Measurements from ENCODE around the gene CMTM4.
"Not testable (repeated sequence)": the region's sequence is repeated elsewhere in the genome, so short reads cannot be mapped to it uniquely, and the experiment has no call there.

CMTM4 gene

GRCh38 chr16:66588981-66589713 is 107.4 kb downstream of the CMTM4 start:
- DNase-seq: peak; percentile 62 to 70

DNA sequence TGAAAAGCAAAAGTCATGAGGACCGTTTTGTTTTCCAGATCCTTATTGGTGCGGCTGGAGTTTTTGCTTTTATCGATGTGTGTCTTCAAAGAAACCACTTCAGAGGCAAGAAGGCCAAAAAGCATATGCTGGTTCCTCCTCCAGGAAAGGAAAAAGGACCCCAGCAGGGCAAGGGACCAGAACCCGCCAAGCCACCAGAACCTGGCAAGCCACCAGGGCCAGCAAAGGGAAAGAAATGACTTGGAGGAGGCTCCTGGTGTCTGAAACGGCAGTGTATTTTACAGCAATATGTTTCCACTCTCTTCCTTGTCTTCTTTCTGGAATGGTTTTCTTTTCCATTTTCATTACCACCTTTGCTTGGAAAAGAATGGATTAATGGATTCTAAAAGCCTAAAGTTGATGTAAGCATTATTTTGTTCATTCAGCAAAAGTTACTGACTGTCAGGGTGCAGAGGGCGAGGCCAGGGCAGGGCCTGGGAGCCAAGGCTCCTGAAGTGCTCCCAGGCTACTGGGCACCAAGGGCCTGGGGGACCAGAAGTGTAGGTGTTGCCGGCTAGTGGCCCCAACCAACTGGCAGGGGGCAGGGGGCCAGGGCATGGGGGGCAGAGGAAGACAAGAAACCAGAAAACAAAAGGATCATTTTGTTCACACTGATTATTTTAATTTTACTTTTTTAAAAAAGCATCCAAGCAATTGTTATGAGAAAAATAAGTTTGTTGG is 108.5 kb downstream of the CMTM4 start:
- no peak for DNase-seq

DNA sequence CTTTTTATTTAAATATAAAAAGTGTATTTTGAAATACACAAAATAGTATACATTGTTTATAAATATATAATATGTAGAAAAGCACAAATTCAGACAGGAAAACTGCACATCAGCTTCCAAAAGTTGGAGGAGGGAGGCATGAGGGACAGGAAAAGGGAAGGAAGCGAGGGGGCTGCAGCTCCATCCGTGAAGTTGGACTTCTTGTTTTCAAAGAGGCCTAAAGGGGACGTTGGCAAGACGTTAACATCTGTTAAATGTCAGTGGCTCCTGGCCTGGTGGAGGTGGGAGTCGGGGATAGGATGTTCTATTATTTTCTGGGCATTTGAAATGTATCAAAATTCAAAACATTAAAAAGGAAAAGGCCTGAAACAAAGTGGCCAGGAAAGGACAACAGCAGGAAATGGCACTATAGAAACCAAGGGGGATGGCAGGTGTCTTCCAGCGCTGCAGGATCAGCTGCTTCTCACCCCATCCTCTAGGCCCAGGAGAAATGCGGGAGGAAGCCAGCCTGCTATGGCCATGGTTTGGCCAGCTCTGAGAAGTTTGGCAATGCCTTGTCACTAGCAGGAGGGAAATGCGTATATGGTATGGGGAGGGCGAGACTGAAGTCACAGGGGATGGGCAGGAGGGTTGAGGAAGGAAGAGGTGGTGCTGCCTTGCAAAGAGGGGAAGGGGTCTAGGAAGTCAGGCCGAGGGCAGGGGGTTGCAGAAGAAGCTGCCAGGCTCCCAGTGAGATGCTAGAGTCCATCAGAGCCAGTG is 110.9 kb downstream of the CMTM4 start:
- DNase-seq: no peak

DNA sequence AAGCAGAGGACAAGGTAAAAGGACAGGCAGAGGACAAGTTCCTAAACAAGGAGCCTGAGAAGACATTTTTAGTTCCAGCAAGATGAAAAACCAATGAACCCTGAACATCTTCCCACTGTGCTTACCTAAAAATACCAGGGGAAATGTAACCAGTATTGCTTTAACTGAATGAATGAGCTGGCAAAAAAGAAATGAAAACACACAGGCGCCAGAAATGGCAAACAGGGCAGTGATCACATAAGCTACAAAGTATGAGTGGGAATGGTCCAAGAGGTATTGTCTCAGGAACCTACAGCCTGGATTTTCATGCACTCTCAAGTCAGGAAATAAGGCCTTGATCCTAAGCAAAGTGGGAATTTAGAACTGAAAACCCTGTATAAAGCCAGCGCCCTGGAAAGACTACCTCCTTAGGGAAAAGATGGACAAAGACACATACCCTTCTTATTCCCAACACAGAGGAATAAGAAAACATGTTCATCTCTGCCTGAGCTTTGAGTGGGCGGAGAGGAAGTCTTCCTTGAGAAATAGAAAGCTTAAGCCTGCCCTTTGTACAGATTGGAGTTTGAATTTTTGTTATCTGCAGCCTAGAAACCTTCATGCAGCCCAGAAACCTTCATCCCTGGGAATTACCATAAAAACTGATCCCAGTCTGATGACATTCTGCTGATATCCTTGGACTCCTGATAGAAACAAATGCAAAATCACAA is 115.1 kb downstream of the CMTM4 start:
- no peak for DNase-seq

DNA sequence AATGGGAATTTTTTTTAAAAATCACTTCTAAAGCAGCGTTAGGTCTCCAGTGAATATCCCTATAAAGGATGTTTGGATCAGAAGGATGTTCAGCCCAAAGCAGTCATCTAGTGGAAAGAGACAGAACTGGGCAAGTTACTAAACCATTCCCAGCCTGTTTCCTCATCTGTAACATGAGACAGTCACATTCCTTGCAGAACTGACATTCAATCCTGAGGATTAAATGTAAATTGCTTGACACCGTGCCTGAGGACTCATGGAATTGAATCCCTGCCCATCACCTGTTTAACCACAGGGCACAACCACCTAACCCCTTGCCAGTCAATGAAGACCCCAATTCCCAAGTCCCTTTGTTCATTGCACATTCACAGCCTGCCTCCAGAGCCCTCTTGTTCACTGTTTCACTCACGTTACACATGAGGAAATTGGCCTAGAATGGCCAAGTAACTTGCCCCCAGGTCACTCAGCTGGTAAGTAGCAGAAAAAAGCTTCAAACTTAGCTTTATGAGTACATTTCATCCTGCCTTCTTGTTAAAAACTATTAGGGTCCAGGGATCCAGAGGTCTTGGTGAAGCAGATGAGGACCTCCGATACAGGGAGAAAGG is 115.8 kb downstream of the CMTM4 start:
- no peak for DNase-seq

DNA sequence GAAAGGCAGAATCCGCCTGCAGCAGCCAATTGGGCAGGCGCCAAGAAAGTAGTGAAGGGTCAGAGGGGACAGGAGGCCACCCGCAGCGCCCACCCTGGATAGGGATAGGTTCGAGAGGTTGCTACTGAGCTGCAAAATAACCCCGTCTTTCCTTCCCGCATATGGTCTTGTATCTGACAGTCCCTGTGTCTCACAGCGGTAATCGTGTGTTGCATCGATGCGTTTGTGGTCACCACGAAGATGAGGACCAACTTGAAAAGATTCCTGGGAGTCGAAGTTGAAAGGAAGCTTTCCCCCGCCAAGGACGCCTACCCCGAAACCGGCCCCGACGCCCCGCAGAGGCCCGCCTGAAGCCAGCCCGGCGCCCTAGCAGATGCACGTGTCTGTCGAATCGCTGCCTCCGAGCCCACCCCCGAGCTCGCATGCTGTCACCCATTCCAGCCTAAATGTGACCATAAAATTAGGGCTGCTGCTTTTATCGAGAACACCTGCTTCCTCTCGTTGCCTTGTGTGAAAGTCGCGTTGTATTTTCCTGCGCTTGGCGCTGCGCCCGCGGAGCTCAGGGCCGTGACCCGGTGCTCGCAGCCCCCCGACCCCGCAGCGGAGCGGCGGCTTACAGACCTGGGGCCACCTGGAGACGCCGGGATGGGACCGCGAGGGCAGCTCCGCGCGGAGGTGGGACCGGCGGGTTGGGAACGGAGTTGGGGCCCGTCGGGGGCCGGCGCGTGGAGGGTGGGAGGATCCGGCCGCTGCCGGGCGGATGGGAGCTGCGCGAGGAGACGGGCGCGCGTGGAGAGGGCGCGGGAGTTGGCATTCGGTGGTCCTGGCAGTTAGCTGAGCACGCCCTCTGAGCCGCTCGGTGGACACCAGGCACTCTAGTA is 117.7 kb downstream of the CMTM4 start, which contains the start of gene CMTM2:
Gene CMTM2, plus strand, starts transcription at position 813 of the 881 bp plus-strand sequence. CDS start 145 bp downstream, outside the sequence.
- DNase-seq: peak in 1 of 2 experiments; percentile 24

DNA sequence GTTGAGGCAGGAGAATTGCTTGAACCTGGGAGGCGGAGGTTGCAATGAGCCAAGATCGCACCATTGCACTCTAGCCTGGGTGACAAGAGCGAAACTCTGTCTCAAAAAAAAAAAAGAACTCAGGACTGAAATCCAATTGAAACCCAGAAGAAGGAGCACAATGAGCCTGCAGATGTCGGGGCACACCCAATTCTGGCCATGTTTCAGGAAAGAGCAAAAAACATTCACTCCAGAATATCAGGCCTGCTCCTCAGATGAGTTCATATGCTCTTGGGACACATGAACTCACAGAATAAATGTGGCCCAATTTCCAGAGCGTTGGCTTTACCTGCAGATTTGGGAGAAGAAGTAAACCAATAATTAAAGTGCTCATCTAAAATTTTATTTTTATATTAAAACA is 120.2 kb downstream of the CMTM4 start:
- no peak for DNase-seq

- DNase-seq: no peak
Measured at GRCh38 chr16:66575060-66575459, 121.5 kb downstream of the CMTM4 start.

DNA sequence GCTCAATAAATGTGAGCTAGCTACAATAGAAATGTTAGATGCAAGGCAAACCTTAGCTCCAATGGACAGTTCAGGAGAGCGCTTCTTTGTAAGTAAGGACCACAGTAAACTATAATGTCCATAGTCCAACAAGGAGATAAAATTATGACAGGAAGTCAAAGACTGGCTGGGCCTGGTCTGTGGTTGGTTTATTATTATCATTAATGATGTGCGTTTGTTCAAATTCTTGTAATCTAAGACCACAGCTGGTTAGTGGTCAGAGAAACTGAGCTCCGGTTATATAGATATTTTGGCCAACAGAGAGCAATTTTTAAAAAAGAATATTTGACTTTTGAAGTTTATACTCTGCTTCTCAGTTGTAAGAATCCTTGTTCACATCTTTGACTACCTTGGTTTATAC is 122.0 kb downstream of the CMTM4 start:
- no peak for DNase-seq

DNA sequence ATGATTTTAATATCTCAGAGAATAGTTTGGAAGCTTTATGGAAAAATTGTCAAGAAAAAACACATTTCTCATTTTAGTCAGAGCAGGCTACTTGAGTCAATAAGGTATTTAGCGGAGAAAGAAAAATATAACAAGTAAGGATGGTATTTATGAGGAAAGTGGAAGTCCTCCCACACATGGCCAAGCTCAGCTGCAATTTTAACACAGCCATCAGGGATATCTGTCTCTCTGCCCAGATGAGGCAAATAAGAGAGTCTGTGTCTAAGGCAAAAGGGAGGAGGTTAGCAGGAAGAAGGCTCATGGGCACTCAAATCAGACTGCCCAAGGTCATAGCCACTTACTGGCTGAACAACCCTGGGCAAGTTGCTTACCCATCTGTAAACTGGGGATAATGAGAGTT is 122.5 kb downstream of the CMTM4 start:
- DNase-seq: no peak

DNA sequence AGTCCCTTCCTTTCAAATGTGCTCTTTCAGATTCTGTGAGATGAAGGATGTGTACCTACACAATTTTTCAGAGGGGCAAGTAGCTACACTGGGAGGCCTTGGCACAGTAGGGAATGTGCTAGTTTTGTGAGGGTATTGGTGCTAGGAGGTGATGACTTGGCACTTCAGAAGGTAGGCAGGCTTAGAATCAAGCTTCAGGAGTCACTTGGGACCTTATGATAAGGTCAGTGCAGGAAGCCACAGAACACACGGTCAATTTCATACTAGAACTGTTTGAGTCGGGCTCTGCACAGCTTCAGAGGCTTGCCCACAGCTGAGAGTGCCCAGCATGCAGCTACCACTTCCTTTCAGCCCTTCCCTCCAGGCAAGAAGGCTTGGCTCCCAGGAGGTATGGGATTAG is 124.2 kb downstream of the CMTM4 start:
- DNase-seq: no peak

DNA sequence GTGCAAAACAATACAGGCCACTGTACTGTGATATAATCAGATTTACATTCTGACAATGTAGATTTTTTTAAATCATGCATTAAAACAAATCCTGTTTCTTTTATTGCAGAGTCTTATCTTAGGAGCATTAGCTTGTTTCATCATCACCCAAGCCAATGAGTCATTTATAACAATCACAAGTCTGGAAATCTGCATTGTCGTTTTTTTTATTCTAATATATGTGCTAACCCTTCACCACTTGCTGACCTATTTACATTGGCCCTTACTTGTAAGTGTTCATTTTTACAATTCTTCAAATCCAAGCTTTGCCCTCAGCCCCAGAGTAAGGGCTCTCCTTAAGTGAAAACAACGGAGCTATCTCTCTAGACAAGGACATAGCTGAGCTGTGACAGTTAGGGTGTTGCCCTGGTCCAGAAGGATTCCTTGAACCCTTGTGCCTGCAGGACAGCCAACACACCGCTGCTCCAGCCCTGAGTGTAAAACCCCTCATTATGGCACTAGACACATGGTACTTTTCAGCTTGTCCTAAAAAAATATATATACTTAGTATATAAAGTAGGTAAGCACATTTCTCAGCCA is 126.6 kb downstream of the CMTM4 start:
- no peak for DNase-seq

- DNase-seq: no peak
Measured at GRCh38 chr16:66569131-66569530, 127.4 kb downstream of the CMTM4 start.

DNA sequence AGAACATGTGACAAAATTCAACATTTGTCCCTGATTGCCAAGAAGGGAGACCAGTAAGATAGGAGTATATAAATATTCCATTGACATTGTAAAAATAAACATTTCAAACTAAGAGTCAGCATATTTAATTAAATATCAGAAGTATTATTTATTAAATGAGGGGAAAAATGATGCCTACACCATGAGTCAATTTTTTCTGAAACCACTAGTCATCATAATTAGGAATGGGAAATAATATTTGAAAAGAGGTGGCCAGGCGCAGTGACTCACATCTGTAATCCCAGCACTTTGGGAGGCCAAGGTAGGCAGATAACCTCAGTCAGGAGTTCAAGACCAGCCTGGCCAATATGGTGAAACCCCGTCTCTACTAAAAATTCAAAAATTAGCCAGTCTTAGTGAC is 128.2 kb downstream of the CMTM4 start:
- DNase-seq: no peak

DNA sequence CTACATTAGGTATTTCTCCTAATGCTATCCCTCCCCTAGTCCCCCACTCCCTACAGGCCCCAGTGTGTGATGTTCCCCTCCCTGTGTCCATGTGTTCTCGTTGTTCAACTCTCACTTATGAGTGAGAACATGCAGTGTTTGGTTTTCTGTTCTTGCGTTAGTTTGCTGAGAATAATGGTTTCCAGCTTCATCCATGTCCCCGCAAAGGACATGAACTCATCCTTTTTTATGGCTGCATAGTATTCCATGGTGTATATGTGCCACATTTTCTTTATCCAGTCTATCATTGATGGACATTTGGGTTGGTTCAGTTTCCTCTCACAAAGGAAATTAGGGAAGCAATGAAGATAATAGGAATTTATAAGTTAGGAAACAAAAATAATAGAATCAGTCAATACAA is 129.3 kb downstream of the CMTM4 start:
- not testable (repeated sequence) for DNase-seq

GRCh38 chr16:66566051-66566901 is 130.3 kb downstream of the CMTM4 start, which contains the start of gene CMTM1:
Gene CMTM1 (plus strand): TSS chr16:66566439. CDS start chr16:66566514, 75 bp downstream.
- no peak for DNase-seq
